Ishikawa (cell line): ENCODE measurements around the gene COPZ2.

ENCODE experiments used
- EP300 ChIP-seq: IDR thresholded peaks from 2 replicates; pipeline ENCODE4 v1.6.1; 2012; ENCODE audit warnings: borderline replicate concordance
- FOXM1 ChIP-seq: IDR thresholded peaks from 2 replicates; pipeline ENCODE4 v1.6.1; 2012; ENCODE audit warnings: low read depth, borderline replicate concordance
- RAD21 ChIP-seq: IDR thresholded peaks from 2 replicates; pipeline ENCODE4 v1.6.1; 2012; ENCODE audit warnings: low read depth
- TAF1 ChIP-seq: IDR thresholded peaks from 2 replicates; pipeline ENCODE4 v1.6.1; 2012; ENCODE audit warnings: low read depth, mild to moderate bottlenecking
- TCF12 ChIP-seq: IDR thresholded peaks from 2 replicates; pipeline ENCODE4 v1.6.1; 2012; ENCODE audit warnings: low read depth
- TEAD4 ChIP-seq: IDR thresholded peaks from 2 replicates; pipeline ENCODE4 v1.6.1; 2012
- YY1 ChIP-seq: IDR thresholded peaks from 2 replicates; pipeline ENCODE4 v1.6.1; 2012; ENCODE audit warnings: low read depth
- ZBTB7A ChIP-seq: IDR thresholded peaks from 2 replicates; pipeline ENCODE4 v1.6.1; 2012; ENCODE audit warnings: low read depth
- TF ChIP-seq, protein P1 (sequence below): IDR thresholded peaks from 2 replicates; pipeline ENCODE4 v1.6.1; 2012
- TF ChIP-seq, protein P2 (sequence below): IDR thresholded peaks from 2 replicates; pipeline ENCODE4 v1.6.1; 2012

DNA sequence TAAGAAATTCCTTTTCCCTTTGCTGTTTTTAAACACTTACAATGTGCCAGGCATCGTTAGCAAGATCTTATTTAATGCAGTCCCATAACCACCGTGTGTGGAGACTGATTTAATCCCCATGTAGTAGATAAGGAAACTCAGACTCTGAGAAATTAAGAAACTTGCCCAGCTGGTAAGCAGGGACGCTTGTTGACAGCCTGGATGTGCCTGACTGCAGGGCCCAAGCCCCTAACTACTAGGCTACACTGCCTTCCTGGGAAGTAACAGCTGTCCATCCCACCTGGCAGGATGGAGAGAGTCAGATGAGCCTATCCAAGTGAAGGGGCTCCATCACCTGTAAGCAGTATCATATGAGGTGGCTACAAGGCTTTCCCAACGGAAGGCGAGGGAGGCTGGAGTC is 43.6 kb downstream of the COPZ2 start:
- TF ChIP-seq, protein P1, sequence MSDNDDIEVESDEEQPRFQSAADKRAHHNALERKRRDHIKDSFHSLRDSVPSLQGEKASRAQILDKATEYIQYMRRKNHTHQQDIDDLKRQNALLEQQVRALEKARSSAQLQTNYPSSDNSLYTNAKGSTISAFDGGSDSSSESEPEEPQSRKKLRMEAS, result no peak
- no peak for TF ChIP-seq EP300
- TF ChIP-seq TAF1, result no peak
- no peak for TF ChIP-seq RAD21
- no peak for TF ChIP-seq ZBTB7A
- TF ChIP-seq, protein P2, sequence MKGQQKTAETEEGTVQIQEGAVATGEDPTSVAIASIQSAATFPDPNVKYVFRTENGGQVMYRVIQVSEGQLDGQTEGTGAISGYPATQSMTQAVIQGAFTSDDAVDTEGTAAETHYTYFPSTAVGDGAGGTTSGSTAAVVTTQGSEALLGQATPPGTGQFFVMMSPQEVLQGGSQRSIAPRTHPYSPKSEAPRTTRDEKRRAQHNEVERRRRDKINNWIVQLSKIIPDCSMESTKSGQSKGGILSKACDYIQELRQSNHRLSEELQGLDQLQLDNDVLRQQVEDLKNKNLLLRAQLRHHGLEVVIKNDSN, result no peak
- no peak for TF ChIP-seq TEAD4
- TF ChIP-seq TCF12, result no peak
- no peak for TF ChIP-seq FOXM1
- no peak for TF ChIP-seq YY1
